ENCODE measurements around the gene MAOB.

- TF ChIP-seq CTCF (IDR thresholded peaks at IDR 0.05) (no peak), ZFX (IDR thresholded peaks at IDR 0.05; ENCODE audit: borderline replicate concordance) (no peak)
Observed at GRCh38 chrX:43817444-43817843, 64.8 kb downstream of the MAOB start.
